ENCODE measurements around the gene LRRC58.
"Not testable (repeated sequence)": the region's sequence is repeated elsewhere in the genome, so short reads cannot be mapped to it uniquely, and the experiment has no call there.

LRRC58 gene

GRCh38 chr3:120339362-120339761 lies 9.8 kb downstream of the LRRC58 start:
- DNase-seq (ENCODE audit: low read depth in 2 of 2), result no peak

- no peak for DNase-seq (ENCODE audit: low read depth in 2 of 2)
These were observed 10.6 kb downstream of the LRRC58 start for GRCh38 chr3:120338517-120338916.

- DNase-seq (ENCODE audit: low read depth in 2 of 2), result no peak
These were observed 16.5 kb downstream of the LRRC58 start for GRCh38 chr3:120332646-120333045.

GRCh38 chr3:120331076-120331475 lies 18.1 kb downstream of the LRRC58 start:
- DNase-seq (ENCODE audit: low read depth in 2 of 2), result no peak

- DNase-seq (ENCODE audit: low read depth in 2 of 2), result no peak
These were observed 22.4 kb downstream of the LRRC58 start for GRCh38 chr3:120326784-120327183.

- DNase-seq (ENCODE audit: low read depth in 2 of 2), result no peak
These were observed 25.0 kb downstream of the LRRC58 start for GRCh38 chr3:120324190-120324589.

- not testable (repeated sequence) for DNase-seq (ENCODE audit: low read depth in 2 of 2)
These were observed 25.4 kb downstream of the LRRC58 start for GRCh38 chr3:120323761-120324160.

GRCh38 chr3:120311863-120312794 lies 37.0 kb downstream of the LRRC58 start:
- no peak for DNase-seq (ENCODE audit: low read depth in 2 of 2)

GRCh38 chr3:120306519-120307455 lies 42.4 kb downstream of the LRRC58 start:
- no peak for DNase-seq (ENCODE audit: low read depth in 2 of 2)

GRCh38 chr3:120304616-120305015 lies 44.5 kb downstream of the LRRC58 start:
- DNase-seq (ENCODE audit: low read depth in 2 of 2), result no peak

GRCh38 chr3:120302361-120302760 lies 46.8 kb downstream of the LRRC58 start:
- no peak for DNase-seq (ENCODE audit: low read depth in 2 of 2)

GRCh38 chr3:120300971-120301370 lies 48.2 kb downstream of the LRRC58 start:
- DNase-seq (ENCODE audit: low read depth in 2 of 2), result no peak

GRCh38 chr3:120299403-120299802 lies 49.8 kb downstream of the LRRC58 start:
- no peak for DNase-seq (ENCODE audit: low read depth in 2 of 2)

GRCh38 chr3:120298996-120299395 lies 50.2 kb downstream of the LRRC58 start:
- no peak for DNase-seq (ENCODE audit: low read depth in 2 of 2)

GRCh38 chr3:120291552-120291951 lies 57.6 kb downstream of the LRRC58 start:
- DNase-seq (ENCODE audit: low read depth in 2 of 2), result not testable (repeated sequence)

GRCh38 chr3:120289636-120290035 lies 59.5 kb downstream of the LRRC58 start:
- DNase-seq (ENCODE audit: low read depth in 2 of 2), result no peak

- DNase-seq (ENCODE audit: low read depth in 2 of 2), result no peak
These were observed 62.7 kb downstream of the LRRC58 start for GRCh38 chr3:120286465-120286864.

GRCh38 chr3:120285508-120285841 lies 63.7 kb downstream of the LRRC58 start:
- DNase-seq (ENCODE audit: low read depth in 2 of 2), result no peak

- no peak for DNase-seq (ENCODE audit: low read depth in 2 of 2)
These were observed 64.2 kb downstream of the LRRC58 start, which contains the start of gene GPR156 for GRCh38 chr3:120284747-120285507. TSS of gene GPR156 (minus strand) at chr3:120285222. CDS start at chr3:120244098, 41,124 bp downstream.

- DNase-seq (ENCODE audit: low read depth in 2 of 2), result no peak
These were observed 67.9 kb downstream of the LRRC58 start for GRCh38 chr3:120281261-120281660.

GRCh38 chr3:120280566-120280965 lies 68.6 kb downstream of the LRRC58 start:
- DNase-seq (ENCODE audit: low read depth in 2 of 2), result no peak

GRCh38 chr3:120280026-120280425 lies 69.1 kb downstream of the LRRC58 start:
- no peak for DNase-seq (ENCODE audit: low read depth in 2 of 2)
